ENCODE data around the gene ADGRD1.

- TF ChIP-seq POLR2A (IDR thresholded peaks at IDR 0.05) (no peak), CTCF (IDR thresholded peaks at IDR 0.05) (no peak), POLR2AphosphoS5 (IDR thresholded peaks at IDR 0.05) (no peak)
These were observed 36.3 kb downstream of the ADGRD1 start for GRCh38 chr12:130990034-130990433.
